Calu3 (cell line): ENCODE measurements around the gene TUBGCP6. TPM values are rescaled to one million over a fixed set of nuclear protein-coding genes. Genes with fewer than 3 reads are reported as not detected.

Experiments used
- BruUV-seq: library from RNA; stranded (reverse); fragments of 400-500 nt; replicated peaks from 2 replicates; lab custom pipeline; 2021; lab: Mats Ljungman, UMichigan
- CTCF ChIA-PET: fragments of 300-600 bp; sonication (Branson Sonifier 250); formaldehyde crosslinking; loops from one replicate; lab custom pipeline; 2022; ENCODE audit warnings: antibody characterized with exemption; lab: Charles Lee
- DNase-seq: peaks from one replicate; pipeline ENCODE4 v3.0.0; 2022
- H3K27ac Mint-ChIP-seq: one replicate; pipeline ENCODE4 v1.8.0; 2022; ENCODE audit warnings: mixed read lengths; ENCODE audit not compliant: unreplicated experiment
- H3K27me3 Mint-ChIP-seq: one replicate; pipeline ENCODE4 v1.8.0; 2022; ENCODE audit warnings: mixed read lengths; ENCODE audit not compliant: unreplicated experiment
- H3K36me3 Mint-ChIP-seq: one replicate; pipeline ENCODE4 v1.8.0; 2022; ENCODE audit warnings: mild to moderate bottlenecking, moderate library complexity, mixed read lengths; ENCODE audit not compliant: insufficient read depth, unreplicated experiment
- H3K4me1 Mint-ChIP-seq: one replicate; pipeline ENCODE4 v1.8.0; 2022; ENCODE audit warnings: mild to moderate bottlenecking, low read depth, mixed read lengths; ENCODE audit not compliant: unreplicated experiment
- H3K4me3 Mint-ChIP-seq: one replicate; pipeline ENCODE4 v1.8.0; 2022; ENCODE audit warnings: mild to moderate bottlenecking, low read depth, moderate library complexity, mixed read lengths; ENCODE audit not compliant: unreplicated experiment
- H3K9me3 Mint-ChIP-seq: one replicate; pipeline ENCODE4 v1.8.0; 2022; ENCODE audit warnings: low read depth, mixed read lengths; ENCODE audit not compliant: unreplicated experiment
- intact Hi-C: fragments of 100-400 bp; cut with micrococcal nuclease; formaldehyde crosslinking; loops from one replicate; pipeline ENCODE4 v1.10.0; 2022; ENCODE audit not compliant: unreplicated experiment
- total RNA-seq: library from RNA; stranded (reverse); gene quantifications from 2 replicates; pipeline ENCODE4 v1.2.3, GENCODE V29; 2022
- TF ChIP-seq, protein P1 (sequence below): fragments of 200-600 bp; IDR thresholded peaks from one replicate; pipeline ENCODE4 v1.8.0; 2022; ENCODE audit warnings: antibody characterized with exemption; ENCODE audit not compliant: unreplicated experiment

Gene TUBGCP6
- total RNA-seq, 1 experiment from 2014 or later = 49.7 TPM

DNA sequence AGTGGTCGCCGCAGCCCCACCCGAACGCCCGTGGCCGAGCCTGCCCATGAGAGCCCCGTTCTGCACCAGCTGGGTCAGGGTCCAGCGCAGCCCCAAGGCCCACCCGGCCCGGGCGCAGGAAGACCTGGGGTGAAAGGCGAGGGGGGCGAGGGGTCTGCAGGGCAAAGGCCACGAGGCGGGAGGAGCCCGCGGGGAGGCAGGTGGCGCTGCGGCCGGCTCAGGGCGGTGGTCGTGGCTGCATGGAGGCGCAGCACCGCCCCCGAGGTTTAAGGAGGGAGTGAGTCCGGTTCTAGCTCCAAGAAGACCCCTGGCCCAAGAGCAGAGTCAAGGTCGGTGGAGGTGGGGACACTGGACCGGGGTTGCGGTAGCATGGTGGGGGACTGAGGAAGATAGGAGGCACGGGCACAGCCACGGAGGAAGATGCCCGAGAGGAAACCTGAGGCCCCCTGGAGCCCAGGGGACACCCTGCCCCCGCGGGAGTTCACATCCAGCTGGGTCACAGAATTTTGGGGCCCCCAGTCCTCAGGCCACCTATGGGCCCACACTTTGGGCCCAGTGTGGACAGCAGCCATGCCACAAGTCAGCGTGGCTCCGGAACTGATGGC, 6.8 kb upstream of the TUBGCP6 start:
- intact Hi-C loops = loop anchor here (2.0 kb wide), 1 partner anchor 91 kb away; the partner anchor contains the start of gene PPP6R2
- TF ChIP-seq, protein P1, sequence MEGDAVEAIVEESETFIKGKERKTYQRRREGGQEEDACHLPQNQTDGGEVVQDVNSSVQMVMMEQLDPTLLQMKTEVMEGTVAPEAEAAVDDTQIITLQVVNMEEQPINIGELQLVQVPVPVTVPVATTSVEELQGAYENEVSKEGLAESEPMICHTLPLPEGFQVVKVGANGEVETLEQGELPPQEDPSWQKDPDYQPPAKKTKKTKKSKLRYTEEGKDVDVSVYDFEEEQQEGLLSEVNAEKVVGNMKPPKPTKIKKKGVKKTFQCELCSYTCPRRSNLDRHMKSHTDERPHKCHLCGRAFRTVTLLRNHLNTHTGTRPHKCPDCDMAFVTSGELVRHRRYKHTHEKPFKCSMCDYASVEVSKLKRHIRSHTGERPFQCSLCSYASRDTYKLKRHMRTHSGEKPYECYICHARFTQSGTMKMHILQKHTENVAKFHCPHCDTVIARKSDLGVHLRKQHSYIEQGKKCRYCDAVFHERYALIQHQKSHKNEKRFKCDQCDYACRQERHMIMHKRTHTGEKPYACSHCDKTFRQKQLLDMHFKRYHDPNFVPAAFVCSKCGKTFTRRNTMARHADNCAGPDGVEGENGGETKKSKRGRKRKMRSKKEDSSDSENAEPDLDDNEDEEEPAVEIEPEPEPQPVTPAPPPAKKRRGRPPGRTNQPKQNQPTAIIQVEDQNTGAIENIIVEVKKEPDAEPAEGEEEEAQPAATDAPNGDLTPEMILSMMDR = no peak

DNA sequence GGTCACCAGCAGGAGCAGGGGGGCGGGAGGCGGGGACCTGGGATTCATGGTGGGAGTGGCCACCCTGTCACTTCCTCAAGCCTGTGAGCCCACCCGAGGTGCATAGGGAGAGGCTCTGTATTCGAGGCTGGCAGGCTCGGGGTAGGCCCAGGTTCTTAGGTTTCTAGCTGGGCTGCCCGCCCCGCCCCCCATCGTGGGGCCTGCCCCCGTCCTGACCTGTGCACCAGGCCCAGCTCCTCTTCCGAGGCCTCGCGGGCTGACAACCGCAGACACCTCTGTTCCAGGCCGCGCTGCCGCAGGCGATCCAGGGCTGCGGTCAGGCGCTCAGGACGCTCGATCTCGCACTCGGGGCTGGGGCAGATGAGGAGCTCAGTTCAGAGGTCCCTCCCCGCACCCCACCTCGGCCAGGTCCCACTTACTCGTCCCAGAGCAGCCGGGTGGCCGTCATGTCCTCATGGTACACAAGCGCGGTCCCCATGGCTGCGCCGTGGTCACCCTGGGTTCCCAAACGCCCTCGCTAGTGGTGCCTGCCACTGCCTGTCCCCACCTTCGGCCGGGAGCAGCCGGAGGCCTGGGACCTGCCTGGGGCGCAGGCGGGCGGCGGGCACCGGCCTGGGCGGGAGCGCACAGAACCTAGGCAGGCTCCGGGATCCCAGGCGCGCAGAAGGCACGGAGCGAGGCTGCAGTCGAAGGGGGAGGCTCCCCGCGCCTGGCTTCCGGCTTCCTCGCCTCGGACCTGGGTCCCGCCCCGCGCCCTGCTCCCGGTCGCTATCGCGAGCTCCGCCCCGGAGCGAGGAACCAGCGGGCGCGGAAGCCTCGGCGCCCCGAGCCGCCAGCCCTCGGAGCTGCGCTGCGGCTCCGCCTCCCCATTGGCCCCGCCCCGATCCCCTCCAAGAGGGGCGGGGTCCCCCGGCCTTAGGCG, 6.0 kb upstream of the TUBGCP6 start, which contains the start of gene HDAC10:
Gene HDAC10, minus strand, starts transcription at position 711 of the 922 bp plus-strand sequence. Its CDS starts 233 bp downstream, at position 478.
- Mint-ChIP-seq H3K36me3 (peaks cover 61% of the 10 kb centered on the region), H3K4me3 (peak within 1 kb of the TSS; percentile 70), H3K27ac (no peak within 1 kb of the TSS), H3K9me3 (no peaks in the 10 kb centered on the region), H3K4me1 (no peaks in the 10 kb centered on the region), H3K27me3 (no peaks in the 10 kb centered on the region)
- DNase-seq = peak; percentile 81
- no TSS peak for BruUV-seq
- intact Hi-C loops = no loop called here
- TF ChIP-seq, protein P1 = no peak
- CTCF ChIA-PET = interaction anchor here (0.5 to 1.9 kb wide), 8 partner anchors 21 to 411 kb away, joined by 3 to 9 read pairs (median 4); no protein-coding TSS in a partner anchor

More for the DNA sequence above, 6.8 kb upstream of the TUBGCP6 start:
- DNase-seq = no peak
- Mint-ChIP-seq H3K27me3 (no peaks in the 10 kb centered on the region), H3K9me3 (no peaks in the 10 kb centered on the region), H3K36me3 (peaks cover 54% of the 10 kb centered on the region), H3K27ac (no peak overlapping the region), H3K4me1 (no peaks in the 10 kb centered on the region), H3K4me3 (peak overlapping the region; percentile 70)
- CTCF ChIA-PET = interaction anchor here (0.5 to 1.9 kb wide), 6 partner anchors 11 to 410 kb away, joined by 3 to 9 read pairs (median 4); no protein-coding TSS in a partner anchor
- no TSS peak for BruUV-seq

DNA sequence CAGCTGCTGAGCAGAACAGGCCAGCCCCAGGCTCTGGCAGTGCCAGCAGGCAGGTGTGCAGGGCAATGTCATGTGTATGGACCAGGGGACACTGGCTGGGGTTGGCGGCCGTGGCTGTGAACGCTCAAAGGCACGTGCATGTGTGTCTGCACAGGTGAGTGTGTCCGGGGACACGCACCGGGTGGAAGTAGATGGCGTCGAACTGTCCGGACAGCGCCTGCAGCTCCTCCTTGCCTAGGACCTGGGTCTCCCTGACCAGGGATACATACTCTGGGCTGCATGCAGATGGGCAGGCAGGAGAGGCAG, 5.4 kb upstream of the TUBGCP6 start:
- peak overlapping the region; percentile 70 for H3K4me3 Mint-ChIP-seq
- no peak for DNase-seq
- intact Hi-C loops = no loop called here
- CTCF ChIA-PET = interaction anchor here (0.6 to 1.9 kb wide), 4 partner anchors 22 to 262 kb away, joined by 3 to 6 read pairs (median 4); no protein-coding TSS in a partner anchor
- H3K4me1 Mint-ChIP-seq = no peaks in the 10 kb centered on the region
- TF ChIP-seq, protein P1 = no peak
- H3K9me3 Mint-ChIP-seq = no peaks in the 10 kb centered on the region
- H3K27me3 Mint-ChIP-seq = no peaks in the 10 kb centered on the region
- H3K36me3 Mint-ChIP-seq = peaks cover 65% of the 10 kb centered on the region
- TSS peak; percentile 29 for BruUV-seq
- H3K27ac Mint-ChIP-seq = no peak overlapping the region
